Measurements from ENCODE around the gene EXOSC7. TPM values are rescaled to one million over a fixed set of nuclear protein-coding genes. Genes with fewer than 3 reads are reported as not detected.
A peak's percentile ranks its signal among the peaks of the same experiment; 100 is the strongest.

EXOSC7 gene
- total and polyA plus RNA-seq, 2 of the 4 experiments (the other 2 are of a cell fraction), result 61.6 to 62.2 TPM

DNA sequence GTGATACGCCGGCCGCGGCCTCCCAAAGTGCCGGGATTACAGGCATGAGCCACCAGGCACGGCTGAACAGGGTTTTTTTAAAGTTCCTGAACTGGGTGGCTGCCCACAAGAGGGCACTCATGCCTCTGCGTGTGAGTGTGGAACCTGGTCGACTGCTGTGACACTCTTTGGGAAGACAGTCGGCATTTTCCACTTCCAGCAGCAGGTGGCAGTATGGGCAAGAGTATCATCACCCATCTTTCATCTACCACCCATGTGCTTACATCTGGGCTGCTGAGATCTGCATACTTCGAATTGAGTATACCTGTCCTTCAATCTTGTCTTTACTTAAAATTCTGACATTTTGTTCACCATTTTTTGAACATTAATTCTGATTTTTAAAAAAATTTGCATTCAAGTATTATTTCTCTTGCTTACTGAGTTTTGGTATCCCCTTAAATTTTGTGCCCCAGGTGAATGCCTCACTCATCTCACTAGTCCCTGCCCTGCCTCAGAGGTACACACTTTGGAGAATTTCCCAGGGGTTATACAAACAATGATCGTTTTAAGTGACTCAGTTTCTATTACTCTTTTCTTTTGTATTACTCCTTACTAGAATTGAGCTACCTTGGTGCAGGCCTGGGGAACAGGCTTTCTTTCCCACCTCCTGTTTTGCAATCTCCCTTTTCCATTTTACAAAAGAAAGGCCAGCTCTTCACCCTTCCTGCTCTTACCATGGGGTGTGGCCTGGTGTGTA, 61.8 kb downstream of the EXOSC7 start:
- Histone ChIP-seq H2AFZ (replicated peaks; ENCODE audit: low read length, poor library complexity) (peak overlapping the region; percentile 73), H2BK20ac (ENCODE audit: low read depth, low read length) (peak overlapping the region; percentile 10; the same call in 1 of the 2 replicates), H4K5ac (ENCODE audit: low read depth, low read length) (no peak overlapping the region), H3K18ac (ENCODE audit: low read depth, low read length) (no peak overlapping the region), H2BK120ac (ENCODE audit: low read depth, low read length) (no peak overlapping the region), H3K36me3 (ENCODE audit: control insufficient read depth, insufficient read depth, low read length) (no peaks in the 10 kb centered on the region), H2AK9ac (replicated peaks; ENCODE audit: low read depth, low read length, poor library complexity) (no peak overlapping the region), H3K27ac (ENCODE audit: insufficient read depth, low read length) (no peak overlapping the region), H3K9me1 (ENCODE audit: insufficient read depth, low read length) (no peaks in the 10 kb centered on the region; the same call in 1 of the 2 replicates), H3K56ac (ENCODE audit: extremely low read depth, insufficient read depth, low read length) (no peak overlapping the region), H4K8ac (ENCODE audit: low read depth in 2 of 2, low read length in 2 of 2) (no peak overlapping the region), H3K4ac (ENCODE audit: low read depth, low read length) (no peak overlapping the region), H3K27me3 (ENCODE audit: control insufficient read depth, insufficient read depth, low read length) (no peaks in the 10 kb centered on the region), H3K23ac (ENCODE audit: low read depth, low read length) (no peak overlapping the region), H2AK5ac (ENCODE audit: low read depth, low read length) (no peak overlapping the region), H3K9me3 (ENCODE audit: control insufficient read depth, insufficient read depth, low read length) (no peaks in the 10 kb centered on the region), H2BK15ac (ENCODE audit: low read depth, low read length) (no peak overlapping the region), H3K79me1 (ENCODE audit: low read depth in 1 of 2, low read length in 2 of 2) (0 out of 4 replicates have a peak, but pooled peaks cover 0 to 5% of the 10 kb centered on the region in 2 experiments), H3K14ac (replicated peaks; ENCODE audit: low read depth, low read length) (no peak overlapping the region), H3K9ac (ENCODE audit: low read depth, low read length) (no peak overlapping the region), H4K20me1 (ENCODE audit: insufficient read depth, low read length) (no peaks in the 10 kb centered on the region), H4K91ac (ENCODE audit: insufficient read depth, low read depth, low read length) (no peak overlapping the region), H3K4me1 (ENCODE audit: control insufficient read depth, insufficient read depth, low read length) (peaks cover 20% of the 10 kb centered on the region), H3K4me3 (ENCODE audit: insufficient read depth, low read depth, low read length) (no peak overlapping the region), H2BK5ac (ENCODE audit: low read depth, low read length, poor library complexity, severe bottlenecking) (no peak overlapping the region), H3K4me2 (ENCODE audit: low read depth, low read length) (no peak overlapping the region)
- ATAC-seq (ENCODE audit: low read depth), result peak; percentile 70
- no TSS peak for BruUV-seq (replicated peaks)
- dilution Hi-C loops (cut with HindIII; ENCODE audit: low sequenced_read_pairs, unreplicated experiment), result loop anchor here (25.0 kb wide), 1 partner anchor 474 kb away; no protein-coding TSS in a partner anchor
- in situ Hi-C loops (cut with MboI; ENCODE audit: low sequenced_read_pairs), result loop anchor here (5.0 to 25.0 kb wide), 4 partner anchors 469 to 1049 kb away; no protein-coding TSS in a partner anchor
- 20% methylated on average over 1 of the region's 11 CpGs; no CpG with 5 or more reads in 1 of the 2 experiments for WGBS, 2 experiments (ENCODE audit: extremely low coverage in 2 of 2, insufficient read length in 1 of 2)
- intact Hi-C loops (cut with micrococcal nuclease), result loop anchor here (1.0 to 10.0 kb wide), 5 partner anchors 470 to 1044 kb away; no protein-coding TSS in a partner anchor
- peak; percentile 93 for DNase-seq
- TF ChIP-seq CHD1 (IDR thresholded peaks at IDR 0.05; ENCODE audit: low read depth, low read length), result no peak
- peak; percentile 35; the same call in 1 of the 2 replicates for TF ChIP-seq BHLHE40 (IDR thresholded peaks at IDR 0.05; ENCODE audit: low read depth, low read length)
- no peak for TF ChIP-seq NFE2L2 (IDR thresholded peaks at IDR 0.05; ENCODE audit: low read depth, low read length)
- TF ChIP-seq SMC3 (IDR thresholded peaks at IDR 0.05; ENCODE audit: low read depth, low read length), result peak; percentile 95
- TF ChIP-seq ELK1 (IDR thresholded peaks at IDR 0.05; ENCODE audit: borderline replicate concordance, low read depth, low read length), result no peak
- peak; percentile 38; the same call in 1 of the 2 replicates for TF ChIP-seq MAFK (IDR thresholded peaks at IDR 0.05; ENCODE audit: low read depth, low read length)
- peak; percentile 98 for TF ChIP-seq RAD21 (IDR thresholded peaks at IDR 0.05; ENCODE audit: low read length)
- peak; percentile 98 for TF ChIP-seq CTCF (conservative IDR thresholded peaks at IDR 0.05; ENCODE audit: low read depth, low read length)
- TF ChIP-seq POLR2A (IDR thresholded peaks at IDR 0.05; ENCODE audit: low read depth, low read length), result 0 out of 2 replicates have a peak, but pooled peaks have one; percentile 44
- TF ChIP-seq MAZ (IDR thresholded peaks at IDR 0.05; ENCODE audit: borderline replicate concordance, low read depth, low read length), result no peak
- no peak for TF ChIP-seq RFX5 (IDR thresholded peaks at IDR 0.05; ENCODE audit: low read depth, low read length)
- TF ChIP-seq, protein P1, sequence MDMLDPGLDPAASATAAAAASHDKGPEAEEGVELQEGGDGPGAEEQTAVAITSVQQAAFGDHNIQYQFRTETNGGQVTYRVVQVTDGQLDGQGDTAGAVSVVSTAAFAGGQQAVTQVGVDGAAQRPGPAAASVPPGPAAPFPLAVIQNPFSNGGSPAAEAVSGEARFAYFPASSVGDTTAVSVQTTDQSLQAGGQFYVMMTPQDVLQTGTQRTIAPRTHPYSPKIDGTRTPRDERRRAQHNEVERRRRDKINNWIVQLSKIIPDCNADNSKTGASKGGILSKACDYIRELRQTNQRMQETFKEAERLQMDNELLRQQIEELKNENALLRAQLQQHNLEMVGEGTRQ (IDR thresholded peaks at IDR 0.05; ENCODE audit: low read depth, low read length), result no peak
- peak; percentile 79 for TF ChIP-seq MXI1 (IDR thresholded peaks at IDR 0.05; ENCODE audit: borderline replicate concordance, low read depth, low read length)
- TF ChIP-seq CEBPB (IDR thresholded peaks at IDR 0.05; ENCODE audit: low read depth, low read length), result no peak
- ChIA-PET CTCF (interaction anchor here (0.6 to 3.5 kb wide), 7 partner anchors 171 to 622 kb away, joined by 3 to 21 read pairs (median 4); no protein-coding TSS in a partner anchor), POLR2A (ENCODE audit: unreplicated experiment) (interaction anchor here (0.8 kb wide), 1 partner anchor 186 kb away, joined by 10 read pairs; no protein-coding TSS in a partner anchor)

Measured in IMR-90 (cell line).